Activated naive CD4-positive, alpha-beta T cell treated with anti-CD3 and anti-CD28 coated beads, Interleukin-2, amount 50 U/mL, for 72 hours (primary cell): ENCODE measurements around the gene FAM3C. TPM values are rescaled to one million over a fixed set of nuclear protein-coding genes. Genes with fewer than 3 reads are reported as not detected.
"Not testable (repeated sequence)": the region's sequence is repeated elsewhere in the genome, so short reads cannot be mapped to it uniquely, and the experiment has no call there.

Experiments used
- ATAC-seq, 2 donors: fragments of 150-1000 bp; cut with Tn5 transposase; 2 replicates each; pipeline ENCODE4 v1.10.0; 2021; ENCODE audit warnings: mild to moderate bottlenecking in 2 of 2, moderate library complexity in 2 of 2
- DNase-seq, 2 donors: peaks; one replicate each; pipeline ENCODE4 v3.0.0; 2021 to 2022; ENCODE audit warnings: low spot score in 2 of 2
- H3K27ac Mint-ChIP-seq, 2 donors: one replicate each; pipeline ENCODE4 v1.8.0; 2022; ENCODE audit warnings: mild to moderate bottlenecking in 2 of 2, mixed read lengths in 2 of 2
- H3K36me3 Mint-ChIP-seq, 2 donors: one replicate each; pipeline ENCODE4 v1.8.0; 2022; ENCODE audit warnings: mixed read lengths in 2 of 2
- H3K9me3 Mint-ChIP-seq, 2 donors: one replicate each; pipeline ENCODE4 v1.8.0; 2022; ENCODE audit warnings: mixed read lengths in 2 of 2
- total RNA-seq, 2 donors: library from RNA; stranded (reverse); gene quantifications; one replicate each; pipeline ENCODE4 v1.2.3, GENCODE V29; 2022

FAM3C gene
- total RNA-seq, 2 donors from 2014 or later, result 13.0 to 14.9 TPM

DNA sequence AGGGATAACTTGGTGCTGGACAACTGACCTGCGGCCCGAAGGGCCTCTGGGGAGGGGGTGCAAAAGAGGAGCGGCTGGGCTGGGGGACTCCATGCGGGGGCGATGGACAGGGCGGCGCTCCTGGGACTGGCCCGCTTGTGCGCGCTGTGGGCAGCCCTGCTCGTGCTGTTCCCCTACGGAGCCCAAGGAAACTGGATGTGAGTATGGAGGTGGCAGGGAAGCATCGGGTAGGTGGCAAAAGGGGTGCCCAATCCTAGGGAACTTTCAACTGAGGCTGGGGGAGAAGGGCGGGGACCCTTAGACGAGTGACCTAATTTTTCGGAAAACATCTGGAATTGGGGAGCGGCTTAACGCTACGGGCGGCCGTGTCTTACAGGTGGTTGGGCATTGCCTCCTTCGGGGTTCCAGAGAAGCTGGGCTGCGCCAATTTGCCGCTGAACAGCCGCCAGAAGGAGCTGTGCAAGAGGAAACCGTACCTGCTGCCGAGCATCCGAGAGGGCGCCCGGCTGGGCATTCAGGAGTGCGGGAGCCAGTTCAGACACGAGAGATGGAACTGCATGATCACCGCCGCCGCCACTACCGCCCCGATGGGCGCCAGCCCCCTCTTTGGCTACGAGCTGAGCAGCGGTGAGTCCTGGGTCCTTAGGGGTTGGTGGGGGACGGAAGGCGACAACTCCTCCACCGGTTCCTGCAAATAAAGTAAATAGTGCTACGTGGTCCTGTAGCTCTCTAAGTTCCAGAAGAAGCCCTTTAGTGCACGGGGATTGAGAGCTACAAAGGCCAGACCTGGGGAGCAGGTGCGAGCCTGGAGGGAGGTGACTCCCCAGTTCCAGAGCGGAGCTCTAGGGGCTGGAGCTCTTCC, 66.7 kb downstream of the FAM3C start:
- DNase-seq (peak in 1 of 2 donors; percentile 33), ATAC-seq (peak in 1 of 2 donors; percentile 77)
- no peaks in the 10 kb centered on the region for H3K9me3 Mint-ChIP-seq
- no peak overlapping the region for H3K27ac Mint-ChIP-seq
- H3K36me3 Mint-ChIP-seq, result peaks cover 4 to 5% of the 10 kb centered on the region in 2 donors

DNA sequence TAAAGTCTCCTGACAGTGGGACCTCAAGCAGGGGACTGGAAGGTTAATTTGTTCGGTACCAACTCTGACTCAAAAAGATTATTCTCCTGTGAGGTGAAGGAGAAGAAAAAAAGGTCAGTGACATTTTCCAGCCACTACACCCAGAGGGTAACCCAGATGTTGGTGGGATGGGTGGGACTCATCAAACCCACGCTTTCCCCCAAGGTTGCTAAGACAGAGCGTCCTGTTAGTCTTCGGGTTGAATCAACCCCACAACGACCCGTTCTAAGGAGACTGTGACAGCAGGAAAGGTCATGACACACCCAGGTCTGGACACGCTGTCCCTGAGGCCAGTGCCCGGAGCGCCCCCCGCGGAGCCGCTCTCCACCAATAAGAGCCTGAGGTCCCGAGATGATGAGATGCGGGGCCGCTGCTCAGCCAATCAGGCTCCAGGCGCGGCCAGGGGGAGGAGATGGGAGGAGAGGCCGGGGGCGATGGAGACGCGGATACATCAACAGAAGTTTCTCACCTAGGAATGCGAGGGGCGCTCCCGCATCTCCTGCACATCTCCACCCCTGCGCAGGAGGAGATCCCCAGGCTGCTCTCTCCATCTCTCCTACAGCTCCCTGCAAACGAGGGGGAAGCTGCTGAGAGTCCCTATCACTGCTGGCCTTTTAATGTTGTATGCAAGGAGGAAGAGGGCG, 67.5 kb downstream of the FAM3C start, which contains the start of gene WNT16:
Gene WNT16 (plus strand): TSS at position 493 of the 683 bp plus-strand sequence. CDS start 293 bp downstream, outside the sequence.
- DNase-seq (no peak), ATAC-seq (peak in 1 of 2 donors; percentile 25)
- no peak within 1 kb of the TSS for H3K27ac Mint-ChIP-seq
- no peaks in the 10 kb centered on the region for H3K9me3 Mint-ChIP-seq
- peaks cover 4 to 5% of the 10 kb centered on the region in 2 donors for H3K36me3 Mint-ChIP-seq

GRCh38 chr7:121327671-121328070, 68.4 kb downstream of the FAM3C start:
- DNase-seq, result no peak
- no peak overlapping the region for H3K27ac Mint-ChIP-seq
- H3K9me3 Mint-ChIP-seq, result no peaks in the 10 kb centered on the region
- ATAC-seq, result no peak
- H3K36me3 Mint-ChIP-seq, result peaks cover 4 to 5% of the 10 kb centered on the region in 2 donors

DNA sequence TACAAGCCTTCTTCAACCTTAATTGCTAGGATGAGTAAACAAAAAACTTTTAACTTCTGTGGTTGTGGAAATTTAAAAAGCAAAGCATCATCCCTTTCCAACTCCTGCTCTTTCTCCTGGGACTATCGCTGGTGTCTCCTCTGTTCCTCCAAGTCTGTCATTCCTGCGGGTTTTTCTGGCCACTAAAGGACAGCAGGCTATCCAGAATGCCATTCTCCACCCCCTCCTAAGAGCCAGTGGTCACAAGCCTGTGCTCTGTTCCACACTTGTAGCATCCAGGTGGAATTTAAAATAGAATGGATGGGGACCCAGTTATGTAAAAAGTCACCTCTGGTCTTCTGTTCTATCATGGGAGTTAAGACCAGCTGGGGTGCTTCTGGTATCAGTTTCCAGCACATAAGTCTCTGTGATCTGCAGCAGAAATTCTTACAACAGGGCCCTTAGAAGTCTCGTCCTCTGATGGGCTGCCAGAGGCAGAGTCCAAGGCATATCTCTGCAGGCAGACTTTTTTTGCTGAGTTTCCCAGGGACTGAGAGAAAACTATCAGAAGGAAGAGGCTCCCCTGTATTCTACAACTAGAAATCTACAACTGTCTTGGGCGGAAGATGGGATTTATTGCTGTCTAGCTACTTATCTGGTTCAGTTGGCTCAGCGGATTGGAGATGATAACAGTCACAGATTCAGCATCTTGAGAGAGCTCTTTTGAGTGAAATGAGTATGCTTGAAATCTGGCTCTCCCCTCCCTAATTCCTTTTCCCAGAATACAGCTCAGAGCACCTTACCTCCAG, 72.4 kb downstream of the FAM3C start:
- Mint-ChIP-seq H3K27ac (no peak overlapping the region), H3K9me3 (no peaks in the 10 kb centered on the region), H3K36me3 (peaks cover 4% of the 10 kb centered on the region in 2 donors)
- DNase-seq (no peak), ATAC-seq (no peak)

- Mint-ChIP-seq H3K36me3 (no peaks in the 10 kb centered on the region), H3K9me3 (no peaks in the 10 kb centered on the region), H3K27ac (no peak overlapping the region)
- ATAC-seq (no peak), DNase-seq (no peak)
Observed at GRCh38 chr7:121322460-121322859, 73.6 kb downstream of the FAM3C start.

- not testable (repeated sequence) for ATAC-seq, H3K27ac Mint-ChIP-seq, H3K36me3 Mint-ChIP-seq, H3K9me3 Mint-ChIP-seq, DNase-seq
Observed at GRCh38 chr7:121315170-121315569, 80.9 kb downstream of the FAM3C start.

GRCh38 chr7:121313793-121314676, 82.1 kb downstream of the FAM3C start:
- DNase-seq (no peak), ATAC-seq (no peak)
- H3K27ac Mint-ChIP-seq, result no peak overlapping the region
- no peaks in the 10 kb centered on the region for H3K36me3 Mint-ChIP-seq
- H3K9me3 Mint-ChIP-seq, result peaks cover 0 to 3% of the 10 kb centered on the region in 2 donors

GRCh38 chr7:121313220-121313792, 82.8 kb downstream of the FAM3C start:
- Mint-ChIP-seq H3K27ac (no peak overlapping the region), H3K9me3 (peaks cover 0 to 3% of the 10 kb centered on the region in 2 donors), H3K36me3 (no peaks in the 10 kb centered on the region)
- no peak for ATAC-seq
- no peak for DNase-seq

GRCh38 chr7:121307021-121307574, 89.0 kb downstream of the FAM3C start:
- no peak overlapping the region for H3K27ac Mint-ChIP-seq

DNA sequence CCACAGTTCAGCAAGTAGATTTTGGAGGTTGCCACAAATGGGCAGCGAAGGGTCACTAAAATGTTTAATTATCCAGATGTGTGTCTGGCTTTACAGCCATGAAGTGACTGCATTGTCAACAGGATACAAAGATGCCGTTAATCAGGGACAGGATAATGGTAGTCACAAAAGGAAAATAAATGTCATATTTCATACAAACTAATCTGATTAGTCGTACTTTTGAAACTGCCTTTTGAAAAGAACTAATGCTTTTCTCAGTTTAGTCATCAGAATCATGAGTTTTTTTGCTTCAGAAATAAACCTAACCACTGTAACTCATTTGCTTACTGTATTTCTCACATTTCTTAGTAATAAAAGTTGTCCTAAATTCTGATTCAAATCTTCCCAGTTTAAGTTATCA, 89.5 kb downstream of the FAM3C start:
- ATAC-seq (peak in 1 of 2 donors; percentile 83), DNase-seq (no peak)
- Mint-ChIP-seq H3K27ac (no peak overlapping the region), H3K9me3 (peaks cover 0 to 3% of the 10 kb centered on the region in 2 donors), H3K36me3 (no peaks in the 10 kb centered on the region)

More at GRCh38 chr7:121307021-121307574, 89.0 kb downstream of the FAM3C start:
- peaks cover 0 to 3% of the 10 kb centered on the region in 2 donors for H3K9me3 Mint-ChIP-seq
- no peak for DNase-seq
- no peaks in the 10 kb centered on the region for H3K36me3 Mint-ChIP-seq
- peak in 1 of 2 donors; percentile 59 for ATAC-seq

DNA sequence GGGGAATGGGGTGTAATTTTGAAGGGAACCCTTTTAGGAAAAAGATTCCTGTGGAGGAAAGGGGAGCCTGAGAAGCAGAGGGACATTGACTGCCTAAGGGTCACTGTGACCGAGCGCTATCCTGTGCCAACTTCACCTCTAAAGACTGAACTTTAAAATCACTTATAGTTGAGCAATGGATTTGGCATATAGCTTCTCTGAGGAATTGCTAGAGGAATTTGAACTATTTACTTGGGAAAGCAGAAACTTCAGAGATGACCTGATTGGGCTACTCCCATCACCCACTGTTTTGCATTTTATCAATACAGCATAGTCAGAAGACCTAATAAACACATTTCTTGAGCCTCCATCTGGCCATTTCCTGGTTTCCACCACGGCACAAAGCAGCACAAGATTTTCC, 91.0 kb downstream of the FAM3C start:
- no peak for ATAC-seq
- Mint-ChIP-seq H3K9me3 (no peaks in the 10 kb centered on the region), H3K36me3 (no peaks in the 10 kb centered on the region), H3K27ac (no peak overlapping the region)
- DNase-seq, result no peak

GRCh38 chr7:121304102-121304658, 91.9 kb downstream of the FAM3C start:
- DNase-seq, result no peak
- Mint-ChIP-seq H3K27ac (no peak overlapping the region), H3K9me3 (no peaks in the 10 kb centered on the region), H3K36me3 (no peaks in the 10 kb centered on the region)
- ATAC-seq, result no peak

DNA sequence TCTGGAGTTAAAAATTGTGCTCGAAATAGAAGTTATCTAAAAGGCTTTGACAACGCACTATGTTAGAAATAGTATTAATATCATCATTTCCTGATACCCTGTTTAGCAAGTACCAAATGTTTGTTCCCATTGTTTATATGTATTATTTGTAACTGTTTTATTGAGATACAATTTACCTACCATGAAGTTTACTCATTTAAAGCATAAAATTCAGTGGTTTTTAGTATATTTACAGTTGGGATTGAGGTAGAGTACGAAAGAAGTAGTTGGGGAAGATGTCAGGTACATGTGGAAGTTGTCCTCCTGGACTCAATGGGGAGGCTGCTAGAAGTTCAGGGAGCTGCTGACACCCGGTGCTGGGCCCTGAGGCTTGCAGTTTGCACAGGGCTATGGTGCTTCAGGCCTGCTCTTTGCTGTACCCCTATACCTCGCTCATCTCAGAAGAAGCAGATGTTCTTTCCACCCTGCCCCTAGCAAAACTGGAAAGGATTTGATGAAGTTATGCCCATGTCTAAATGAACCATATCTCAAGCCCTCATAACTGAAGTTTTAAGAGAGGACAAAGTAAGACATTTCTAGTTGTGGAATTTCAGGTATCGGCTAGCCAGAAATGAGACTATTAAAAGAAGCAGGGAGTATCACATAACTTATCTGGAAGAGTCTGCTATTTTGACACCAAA, 92.5 kb downstream of the FAM3C start:
- ATAC-seq (no peak), DNase-seq (no peak)
- no peaks in the 10 kb centered on the region for H3K36me3 Mint-ChIP-seq
- H3K9me3 Mint-ChIP-seq, result no peaks in the 10 kb centered on the region
- H3K27ac Mint-ChIP-seq, result no peak overlapping the region

DNA sequence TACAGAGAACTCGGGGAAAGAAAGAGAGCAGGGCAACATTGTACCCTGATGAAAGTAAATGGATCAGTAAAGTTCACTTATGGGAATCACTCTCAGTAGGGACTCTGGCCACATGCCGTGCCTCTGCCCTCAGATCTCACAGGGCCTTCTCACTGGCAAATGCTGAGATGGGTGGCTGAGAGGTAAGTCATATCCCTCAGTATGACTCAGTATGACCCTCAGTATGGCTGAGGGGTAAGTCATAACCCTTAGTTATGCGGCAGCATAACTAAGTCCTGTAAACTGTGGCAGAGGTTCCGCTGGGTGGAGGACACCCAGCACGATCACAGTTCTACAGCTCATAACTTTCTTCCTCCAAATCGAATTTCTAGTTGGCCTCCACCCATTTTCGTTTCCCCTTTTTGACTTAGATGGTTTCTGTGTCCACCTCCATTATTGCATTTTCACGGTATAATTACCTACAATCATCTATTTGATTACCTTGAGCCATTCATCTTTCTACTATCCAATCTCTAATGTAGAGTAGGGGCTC, 93.8 kb downstream of the FAM3C start:
- H3K9me3 Mint-ChIP-seq, result no peaks in the 10 kb centered on the region
- no peaks in the 10 kb centered on the region for H3K36me3 Mint-ChIP-seq
- H3K27ac Mint-ChIP-seq, result no peak overlapping the region
- no peak for DNase-seq
- ATAC-seq, result peak; percentile 47 to 73
